ENCODE results near the gene FEM1C. TPM values are rescaled to one million over a fixed set of nuclear protein-coding genes. Genes with fewer than 3 reads are reported as not detected.

The FEM1C gene, protein sequence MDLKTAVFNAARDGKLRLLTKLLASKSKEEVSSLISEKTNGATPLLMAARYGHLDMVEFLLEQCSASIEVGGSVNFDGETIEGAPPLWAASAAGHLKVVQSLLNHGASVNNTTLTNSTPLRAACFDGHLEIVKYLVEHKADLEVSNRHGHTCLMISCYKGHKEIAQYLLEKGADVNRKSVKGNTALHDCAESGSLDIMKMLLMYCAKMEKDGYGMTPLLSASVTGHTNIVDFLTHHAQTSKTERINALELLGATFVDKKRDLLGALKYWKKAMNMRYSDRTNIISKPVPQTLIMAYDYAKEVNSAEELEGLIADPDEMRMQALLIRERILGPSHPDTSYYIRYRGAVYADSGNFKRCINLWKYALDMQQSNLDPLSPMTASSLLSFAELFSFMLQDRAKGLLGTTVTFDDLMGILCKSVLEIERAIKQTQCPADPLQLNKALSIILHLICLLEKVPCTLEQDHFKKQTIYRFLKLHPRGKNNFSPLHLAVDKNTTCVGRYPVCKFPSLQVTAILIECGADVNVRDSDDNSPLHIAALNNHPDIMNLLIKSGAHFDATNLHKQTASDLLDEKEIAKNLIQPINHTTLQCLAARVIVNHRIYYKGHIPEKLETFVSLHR
- 20.2 and 28.7 TPM in 2 replicates for total RNA-seq (ENCODE audit: low replicate concordance)

DNA sequence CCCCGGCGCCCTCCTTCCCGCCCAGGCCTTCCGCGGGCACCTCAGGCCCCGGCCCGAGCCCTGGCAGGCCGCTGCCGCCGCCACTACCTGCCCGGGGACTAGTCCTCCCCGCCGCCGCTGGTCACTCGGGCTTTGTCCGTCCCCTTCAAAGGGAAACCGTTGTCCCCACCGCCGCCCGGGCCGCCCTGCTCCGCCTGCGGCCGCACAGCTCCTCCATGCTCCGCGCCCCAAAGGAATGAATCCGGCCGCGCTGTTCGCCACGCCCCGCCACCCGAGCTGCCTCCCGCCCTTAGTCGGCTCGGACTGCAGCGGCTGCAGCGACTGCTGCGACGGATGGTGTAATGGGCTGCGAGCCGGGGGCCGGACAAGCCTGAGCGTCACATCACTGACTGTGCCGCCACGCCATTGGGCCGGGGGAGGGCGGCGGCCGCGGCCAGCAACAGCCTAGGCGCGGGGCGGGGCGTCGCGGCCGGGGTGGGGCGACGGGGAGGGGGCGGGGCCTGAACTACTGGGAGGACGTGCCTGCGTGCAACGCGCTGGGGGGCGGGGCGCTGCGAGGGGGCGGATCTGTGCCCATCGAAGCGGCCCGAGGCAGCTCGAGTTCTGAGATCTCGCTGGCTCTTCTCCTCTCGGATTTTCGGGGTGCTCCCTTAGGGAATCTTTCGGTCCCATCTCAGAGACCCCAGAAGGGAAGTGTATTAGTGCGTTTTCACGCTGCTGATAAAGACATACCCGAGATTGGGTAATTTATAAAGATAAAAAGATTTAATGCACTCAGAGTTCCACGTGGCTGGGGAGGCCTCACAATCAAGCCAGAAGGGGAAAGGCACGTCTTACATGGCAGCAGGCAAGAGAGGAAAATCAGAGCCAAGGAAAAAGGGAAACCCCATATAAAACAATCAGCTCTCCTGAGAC, at the start of gene FEM1C:
Gene FEM1C, minus strand, starts transcription at position 340 of the 915 bp plus-strand sequence. CDS start 1,282 bp downstream, outside the sequence.
- H4K20me1 ChIP-seq (ENCODE audit: low read depth), result peaks cover 40% of the 10 kb centered on the region
- peak within 1 kb of the TSS; percentile 71 for H3K4me3 ChIP-seq
- peaks cover 21% of the 10 kb centered on the region for H3F3A ChIP-seq (ENCODE audit: low read depth)
- peak within 1 kb of the TSS; percentile 96 for H3K4me2 ChIP-seq
- peaks cover 5% of the 10 kb centered on the region for H3K27me3 Mint-ChIP-seq (ENCODE audit: insufficient read depth, low read depth)
- H3K9me3 Mint-ChIP-seq, result peaks cover 3% of the 10 kb centered on the region
- H3K36me3 ChIP-seq, result peaks cover 6% of the 10 kb centered on the region
- H3K4me1 ChIP-seq, result peaks cover 29% of the 10 kb centered on the region
- TF ChIP-seq EZH2phosphoT487 (IDR thresholded peaks at IDR 0.05), result no peak
- TF ChIP-seq, protein P1, sequence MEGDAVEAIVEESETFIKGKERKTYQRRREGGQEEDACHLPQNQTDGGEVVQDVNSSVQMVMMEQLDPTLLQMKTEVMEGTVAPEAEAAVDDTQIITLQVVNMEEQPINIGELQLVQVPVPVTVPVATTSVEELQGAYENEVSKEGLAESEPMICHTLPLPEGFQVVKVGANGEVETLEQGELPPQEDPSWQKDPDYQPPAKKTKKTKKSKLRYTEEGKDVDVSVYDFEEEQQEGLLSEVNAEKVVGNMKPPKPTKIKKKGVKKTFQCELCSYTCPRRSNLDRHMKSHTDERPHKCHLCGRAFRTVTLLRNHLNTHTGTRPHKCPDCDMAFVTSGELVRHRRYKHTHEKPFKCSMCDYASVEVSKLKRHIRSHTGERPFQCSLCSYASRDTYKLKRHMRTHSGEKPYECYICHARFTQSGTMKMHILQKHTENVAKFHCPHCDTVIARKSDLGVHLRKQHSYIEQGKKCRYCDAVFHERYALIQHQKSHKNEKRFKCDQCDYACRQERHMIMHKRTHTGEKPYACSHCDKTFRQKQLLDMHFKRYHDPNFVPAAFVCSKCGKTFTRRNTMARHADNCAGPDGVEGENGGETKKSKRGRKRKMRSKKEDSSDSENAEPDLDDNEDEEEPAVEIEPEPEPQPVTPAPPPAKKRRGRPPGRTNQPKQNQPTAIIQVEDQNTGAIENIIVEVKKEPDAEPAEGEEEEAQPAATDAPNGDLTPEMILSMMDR (IDR thresholded peaks at IDR 0.05), result no peak
- TF ChIP-seq EZH2 (IDR thresholded peaks at IDR 0.05), result no peak
- H3K9me3 ChIP-seq (ENCODE audit: low read depth), result no peaks in the 10 kb centered on the region
- H3K36me3 Mint-ChIP-seq, result peaks cover 21% of the 10 kb centered on the region
- peak; percentile 98 for DNase-seq (ENCODE audit: low spot score)
- H3K4me3 Mint-ChIP-seq, result peak within 1 kb of the TSS; percentile 99
- no peaks in the 10 kb centered on the region for H3K27me3 ChIP-seq
- H3K4me1 Mint-ChIP-seq, result peaks cover 29% of the 10 kb centered on the region
- peak within 1 kb of the TSS; percentile 93 for H3K9ac ChIP-seq
- peaks cover 46% of the 10 kb centered on the region for H3K79me2 ChIP-seq (ENCODE audit: low read depth)
- peak within 1 kb of the TSS; percentile 94 for H2AFZ ChIP-seq (replicated peaks)
- H3K27ac ChIP-seq, result peak within 1 kb of the TSS; percentile 97
- peak within 1 kb of the TSS; percentile 98 for H3K27ac Mint-ChIP-seq

DNA sequence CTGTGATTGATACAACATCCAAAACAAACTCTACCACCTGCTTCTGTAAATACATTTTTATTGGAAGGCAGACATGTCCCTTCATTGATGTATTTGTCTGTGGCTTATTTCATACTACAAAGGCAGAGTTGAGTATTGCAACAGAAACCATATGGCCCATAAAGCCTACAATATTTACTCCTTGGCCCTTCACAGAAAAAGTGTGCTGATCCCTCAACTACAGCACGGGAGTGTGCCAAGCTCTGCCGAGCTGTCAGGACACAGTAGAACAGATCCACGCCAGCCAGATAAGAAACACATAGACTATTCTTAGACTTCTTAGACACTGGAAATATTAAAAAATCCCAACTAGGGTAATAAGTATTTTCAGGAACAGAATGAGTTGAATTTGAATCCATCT, 44.5 kb upstream of the FEM1C start:
- Histone ChIP-seq H3K9me3 (ENCODE audit: low read depth) (no peaks in the 10 kb centered on the region), H3K36me3 (no peaks in the 10 kb centered on the region), H3K27ac (no peak overlapping the region), H4K20me1 (ENCODE audit: low read depth) (no peaks in the 10 kb centered on the region), H3K9ac (no peak overlapping the region), H3K4me2 (no peak overlapping the region), H3K4me3 (no peak overlapping the region), H3K4me1 (no peaks in the 10 kb centered on the region), H3F3A (ENCODE audit: low read depth) (no peaks in the 10 kb centered on the region), H3K79me2 (ENCODE audit: low read depth) (no peaks in the 10 kb centered on the region), H3K27me3 (no peaks in the 10 kb centered on the region), H2AFZ (replicated peaks) (no peak overlapping the region)
- no peak overlapping the region for H3K27ac Mint-ChIP-seq
- no peak for DNase-seq (ENCODE audit: low spot score)
- no peaks in the 10 kb centered on the region for H3K36me3 Mint-ChIP-seq
- no peaks in the 10 kb centered on the region for H3K4me1 Mint-ChIP-seq
- no peaks in the 10 kb centered on the region for H3K9me3 Mint-ChIP-seq
- no peaks in the 10 kb centered on the region for H3K27me3 Mint-ChIP-seq (ENCODE audit: insufficient read depth, low read depth)
- TF ChIP-seq EZH2 (IDR thresholded peaks at IDR 0.05), result no peak
- no peak for TF ChIP-seq EZH2phosphoT487 (IDR thresholded peaks at IDR 0.05)
- TF ChIP-seq, protein P1 (IDR thresholded peaks at IDR 0.05), result no peak
- H3K4me3 Mint-ChIP-seq, result no peak overlapping the region

DNA sequence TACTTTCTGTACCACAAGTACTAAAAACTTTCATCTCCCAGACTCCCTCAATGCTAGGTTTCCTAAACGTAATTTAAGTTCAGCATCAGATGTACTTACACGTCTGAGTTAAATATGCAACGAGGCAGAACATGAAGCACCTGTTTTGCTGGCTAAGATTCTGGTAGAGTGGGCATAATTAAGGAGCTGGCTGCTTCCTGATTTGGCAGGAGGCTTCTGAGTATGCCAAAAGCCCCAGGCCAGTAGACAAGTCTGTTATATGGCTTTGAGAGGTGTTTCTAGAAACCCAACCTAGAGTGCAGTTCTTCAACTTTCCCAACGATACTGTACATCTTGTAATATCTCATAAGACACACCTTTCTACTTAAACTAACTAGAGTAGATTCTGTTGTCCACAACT, 44.1 kb upstream of the FEM1C start:
- Histone ChIP-seq H3K79me2 (ENCODE audit: low read depth) (no peaks in the 10 kb centered on the region), H3K27ac (no peak overlapping the region), H3K4me1 (no peaks in the 10 kb centered on the region), H4K20me1 (ENCODE audit: low read depth) (no peaks in the 10 kb centered on the region), H3K9ac (no peak overlapping the region), H3K4me3 (no peak overlapping the region), H3K9me3 (ENCODE audit: low read depth) (no peaks in the 10 kb centered on the region), H3K27me3 (no peaks in the 10 kb centered on the region), H2AFZ (replicated peaks) (no peak overlapping the region), H3K36me3 (no peaks in the 10 kb centered on the region), H3F3A (ENCODE audit: low read depth) (no peaks in the 10 kb centered on the region), H3K4me2 (no peak overlapping the region)
- Mint-ChIP-seq H3K27me3 (ENCODE audit: insufficient read depth, low read depth) (no peaks in the 10 kb centered on the region), H3K36me3 (no peaks in the 10 kb centered on the region), H3K27ac (no peak overlapping the region), H3K4me3 (no peak overlapping the region), H3K9me3 (no peaks in the 10 kb centered on the region), H3K4me1 (no peaks in the 10 kb centered on the region)
- no peak for TF ChIP-seq EZH2phosphoT487 (IDR thresholded peaks at IDR 0.05)
- no peak for TF ChIP-seq EZH2 (IDR thresholded peaks at IDR 0.05)
- TF ChIP-seq, protein P1 (IDR thresholded peaks at IDR 0.05), result no peak
- DNase-seq (ENCODE audit: low spot score), result no peak

Measured in neural progenitor cell (in vitro differentiated cells).